Gastroesophageal sphincter (tissue), 4 donors: ENCODE measurements around the gene SCN8A. TPM values are rescaled to one million over a fixed set of nuclear protein-coding genes. Genes with fewer than 3 reads are reported as not detected.

Source experiments
- ATAC-seq: fragments of 150-250 bp; one replicate; pipeline ENCODE4 v1.9.1; 2016; ENCODE audit warnings: mild to moderate bottlenecking, moderate library complexity
- H3K27ac ChIP-seq, 4 donors: fragments of 200-600 bp; sonication (generic) in 3 of 4; 1 replicate in 3 of 4; 2 replicates in 1 of 4; pipeline ENCODE4 v1.5.1; 2016 to 2019
- H3K27me3 ChIP-seq: fragments of 200-600 bp; sonication (generic); one replicate; pipeline ENCODE4 v1.5.1; 2019
- H3K36me3 ChIP-seq, 2 donors: fragments of 200-600 bp; sonication (generic); one replicate each; pipeline ENCODE4 v1.5.1; 2019; ENCODE audit warnings: control low read depth in 1 of 2
- H3K4me1 ChIP-seq, 3 donors: fragments of 200-600 bp; sonication (generic); 1 replicate in 2 of 3; 2 replicates in 1 of 3; pipeline ENCODE4 v1.5.1; 2016 to 2019; ENCODE audit warnings: control low read depth in 2 of 3
- H3K4me3 ChIP-seq, 2 donors: fragments of 200-600 bp; sonication (generic); one replicate each; pipeline ENCODE4 v1.5.1; 2019; ENCODE audit warnings: mild to moderate bottlenecking in 1 of 2, moderate library complexity in 1 of 2
- H3K9me3 ChIP-seq, 3 donors: fragments of 200-600 bp; sonication (generic); one replicate each; pipeline ENCODE4 v1.5.1; 2017 to 2019; ENCODE audit warnings: control low read depth in 2 of 3
- CTCF ChIP-seq, 4 experiments: fragments of 200-600 bp in 2 of 4; fragments of 450-650 bp in 2 of 4; sonication (generic) in 1 of 4; IDR thresholded peaks; one replicate each; pipeline ENCODE4 v1.5.1; 2017 to 2019; ENCODE audit warnings: antibody characterized with exemption in 4 of 4, mild to moderate bottlenecking in 2 of 4, moderate library complexity in 2 of 4
- EP300 ChIP-seq: sonication (generic); formaldehyde crosslinking; IDR thresholded peaks from one replicate; pipeline ENCODE4 v1.6.1; 2017; ENCODE audit warnings: antibody characterized with exemption, mild to moderate bottlenecking
- POLR2A ChIP-seq, 2 donors: fragments of 450-650 bp; IDR thresholded peaks; one replicate each; pipeline ENCODE4 v1.6.1; 2017; ENCODE audit warnings: antibody characterized with exemption in 2 of 2, mild to moderate bottlenecking in 2 of 2, moderate library complexity in 1 of 2
- POLR2AphosphoS5 ChIP-seq: sonication (generic); formaldehyde crosslinking; IDR thresholded peaks from one replicate; pipeline ENCODE4 v1.6.1; 2017; ENCODE audit warnings: antibody characterized with exemption
- WGBS, 2 donors: methylation state at CpG; one replicate each; pipeline ENCODE4 v1.1.5; 2018; ENCODE audit warnings: low coverage in 1 of 2; 5-methylcytosine and 5-hydroxymethylcytosine counted together
- total RNA-seq, 4 donors: library from RNA; depleted of rRNA; stranded (reverse); fragments of >200 nt; gene quantifications; one replicate each; pipeline ENCODE4 v1.1.0, GENCODE V29; 2016

SCN8A gene
- total RNA-seq, 4 donors from 2014 or later: 0.47 to 1.2 (median 0.60) TPM

- H3K27me3 ChIP-seq: peaks cover 63% of the 10 kb centered on the region
- no peaks in the 10 kb centered on the region for H3K9me3 ChIP-seq
- no peak overlapping the region for H3K27ac ChIP-seq
- no peak overlapping the region for H3K4me3 ChIP-seq
- ATAC-seq: no peak
- H3K36me3 ChIP-seq: no peaks in the 10 kb centered on the region
- H3K4me1 ChIP-seq: peaks cover 0 to 18% (median 6%) of the 10 kb centered on the region in 3 donors
- WGBS, 2 donors: 4 to 8% methylated on average over 4 to 8 of the region's 11 CpGs
- TF ChIP-seq POLR2AphosphoS5: no peak
- TF ChIP-seq POLR2A (IDR thresholded peaks at IDR 0.05): no peak
- no peak for TF ChIP-seq CTCF (IDR thresholded peaks at IDR 0.05)
- no peak for TF ChIP-seq EP300
Observed at GRCh38 chr12:51592034-51592705, 1.1 kb downstream of the SCN8A start.

GRCh38 chr12:51593021-51593420 is 2.0 kb downstream of the SCN8A start:
- no peaks in the 10 kb centered on the region for H3K9me3 ChIP-seq
- peaks cover 0 to 18% (median 6%) of the 10 kb centered on the region in 3 donors for H3K4me1 ChIP-seq
- H3K4me3 ChIP-seq: no peak overlapping the region
- H3K27ac ChIP-seq: no peak overlapping the region
- WGBS, 2 donors: 66 to 79% methylated on average over 2 of the region's 2 CpGs
- peaks cover 65% of the 10 kb centered on the region for H3K27me3 ChIP-seq
- no peak for TF ChIP-seq POLR2A (IDR thresholded peaks at IDR 0.05)
- no peak for TF ChIP-seq POLR2AphosphoS5
- TF ChIP-seq CTCF (IDR thresholded peaks at IDR 0.05): no peak
- no peak for TF ChIP-seq EP300
- no peak for ATAC-seq
- H3K36me3 ChIP-seq: no peaks in the 10 kb centered on the region

GRCh38 chr12:51593539-51593938 is 2.5 kb downstream of the SCN8A start:
- no peak overlapping the region for H3K27ac ChIP-seq
- no peak for TF ChIP-seq POLR2A (IDR thresholded peaks at IDR 0.05)
- TF ChIP-seq POLR2AphosphoS5: no peak
- TF ChIP-seq CTCF (IDR thresholded peaks at IDR 0.05): no peak
- TF ChIP-seq EP300: no peak
- H3K4me3 ChIP-seq: no peak overlapping the region
- H3K9me3 ChIP-seq: no peaks in the 10 kb centered on the region
- H3K4me1 ChIP-seq: peaks cover 0 to 18% (median 6%) of the 10 kb centered on the region in 3 donors
- no peak for ATAC-seq
- no peaks in the 10 kb centered on the region for H3K36me3 ChIP-seq
- peaks cover 65% of the 10 kb centered on the region for H3K27me3 ChIP-seq
- WGBS, 2 donors: 0 to 7% methylated on average over 5 of the region's 5 CpGs

- TF ChIP-seq CTCF (IDR thresholded peaks at IDR 0.05): no peak
- Histone ChIP-seq H3K9me3 (no peaks in the 10 kb centered on the region), H3K4me1 (no peaks in the 10 kb centered on the region), H3K27ac (no peak overlapping the region), H3K27me3 (peaks cover 31% of the 10 kb centered on the region), H3K36me3 (no peaks in the 10 kb centered on the region), H3K4me3 (no peak overlapping the region)
- 54 to 64% methylated on average over 3 to 4 of the region's 4 CpGs for WGBS, 2 donors
- no peak for ATAC-seq
Observed at GRCh38 chr12:51598156-51598555, 7.1 kb downstream of the SCN8A start.

GRCh38 chr12:51600721-51601120 is 9.7 kb downstream of the SCN8A start:
- no peak overlapping the region for H3K27ac ChIP-seq
- 64 to 67% methylated on average over 1 of the region's 1 CpG for WGBS, 2 donors
- no peak overlapping the region for H3K4me3 ChIP-seq
- H3K36me3 ChIP-seq: no peaks in the 10 kb centered on the region
- no peak for ATAC-seq
- H3K27me3 ChIP-seq: peaks cover 12% of the 10 kb centered on the region
- TF ChIP-seq CTCF (IDR thresholded peaks at IDR 0.05) (no peak), POLR2A (IDR thresholded peaks at IDR 0.05) (no peak), EP300 (no peak), POLR2AphosphoS5 (no peak)
- H3K9me3 ChIP-seq: no peaks in the 10 kb centered on the region
- H3K4me1 ChIP-seq: no peaks in the 10 kb centered on the region
